Neural cell (in vitro differentiated cells): Measurements from ENCODE around the gene TNNI3.

Source experiments
- EP300 ChIP-seq: fragments of 450-650 bp; conservative IDR thresholded peaks from 2 replicates; pipeline ENCODE4 v1.6.1; 2014; ENCODE audit warnings: antibody characterized with exemption, mild to moderate bottlenecking, moderate library complexity; ENCODE audit not compliant: poor library complexity, severe bottlenecking
- EZH2 ChIP-seq: fragments of 200-600, 300-800 bp; shearing (Covaris generic), sonication (generic); IDR thresholded peaks from 2 replicates; pipeline ENCODE4 v1.6.1; 2014; ENCODE audit warnings: antibody characterized with exemption, low read length, borderline replicate concordance, mild to moderate bottlenecking; ENCODE audit not compliant: insufficient read depth, poor library complexity, severe bottlenecking
- MXI1 ChIP-seq: fragments of 450-650 bp; conservative IDR thresholded peaks from 2 replicates; pipeline ENCODE4 v1.6.1; 2014; ENCODE audit warnings: antibody characterized with exemption, mild to moderate bottlenecking; ENCODE audit not compliant: poor library complexity, severe bottlenecking
- TF ChIP-seq, protein P1 (sequence below): fragments of 450-650 bp; IDR thresholded peaks from 2 replicates; pipeline ENCODE4 v1.5.1; 2014; ENCODE audit warnings: antibody characterized with exemption, mild to moderate bottlenecking, moderate library complexity; ENCODE audit not compliant: poor library complexity, severe bottlenecking

- TF ChIP-seq, protein P1, sequence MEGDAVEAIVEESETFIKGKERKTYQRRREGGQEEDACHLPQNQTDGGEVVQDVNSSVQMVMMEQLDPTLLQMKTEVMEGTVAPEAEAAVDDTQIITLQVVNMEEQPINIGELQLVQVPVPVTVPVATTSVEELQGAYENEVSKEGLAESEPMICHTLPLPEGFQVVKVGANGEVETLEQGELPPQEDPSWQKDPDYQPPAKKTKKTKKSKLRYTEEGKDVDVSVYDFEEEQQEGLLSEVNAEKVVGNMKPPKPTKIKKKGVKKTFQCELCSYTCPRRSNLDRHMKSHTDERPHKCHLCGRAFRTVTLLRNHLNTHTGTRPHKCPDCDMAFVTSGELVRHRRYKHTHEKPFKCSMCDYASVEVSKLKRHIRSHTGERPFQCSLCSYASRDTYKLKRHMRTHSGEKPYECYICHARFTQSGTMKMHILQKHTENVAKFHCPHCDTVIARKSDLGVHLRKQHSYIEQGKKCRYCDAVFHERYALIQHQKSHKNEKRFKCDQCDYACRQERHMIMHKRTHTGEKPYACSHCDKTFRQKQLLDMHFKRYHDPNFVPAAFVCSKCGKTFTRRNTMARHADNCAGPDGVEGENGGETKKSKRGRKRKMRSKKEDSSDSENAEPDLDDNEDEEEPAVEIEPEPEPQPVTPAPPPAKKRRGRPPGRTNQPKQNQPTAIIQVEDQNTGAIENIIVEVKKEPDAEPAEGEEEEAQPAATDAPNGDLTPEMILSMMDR, result no peak
- TF ChIP-seq EP300, result no peak
- no peak for TF ChIP-seq MXI1
- no peak for TF ChIP-seq EZH2
Observed at GRCh38 chr19:55173186-55173713, 15.7 kb upstream of the TNNI3 start.
